Calu3 (cell line): ENCODE results near the gene WDR93. TPM values are rescaled to one million over a fixed set of nuclear protein-coding genes. Genes with fewer than 3 reads are reported as not detected.

Source experiments
- BruUV-seq: library from RNA; stranded (reverse); fragments of 400-500 nt; replicated peaks from 2 replicates; lab custom pipeline; 2021; lab: Mats Ljungman, UMichigan
- CTCF ChIA-PET: fragments of 300-600 bp; sonication (Branson Sonifier 250); formaldehyde crosslinking; loops from one replicate; lab custom pipeline; 2022; ENCODE audit warnings: antibody characterized with exemption; lab: Charles Lee
- DNase-seq: peaks from one replicate; pipeline ENCODE4 v3.0.0; 2022
- H3K27ac Mint-ChIP-seq: one replicate; pipeline ENCODE4 v1.8.0; 2022; ENCODE audit warnings: mixed read lengths; ENCODE audit not compliant: unreplicated experiment
- H3K27me3 Mint-ChIP-seq: one replicate; pipeline ENCODE4 v1.8.0; 2022; ENCODE audit warnings: mixed read lengths; ENCODE audit not compliant: unreplicated experiment
- H3K36me3 Mint-ChIP-seq: one replicate; pipeline ENCODE4 v1.8.0; 2022; ENCODE audit warnings: mild to moderate bottlenecking, moderate library complexity, mixed read lengths; ENCODE audit not compliant: insufficient read depth, unreplicated experiment
- H3K4me1 Mint-ChIP-seq: one replicate; pipeline ENCODE4 v1.8.0; 2022; ENCODE audit warnings: mild to moderate bottlenecking, low read depth, mixed read lengths; ENCODE audit not compliant: unreplicated experiment
- H3K4me3 Mint-ChIP-seq: one replicate; pipeline ENCODE4 v1.8.0; 2022; ENCODE audit warnings: mild to moderate bottlenecking, low read depth, moderate library complexity, mixed read lengths; ENCODE audit not compliant: unreplicated experiment
- H3K9me3 Mint-ChIP-seq: one replicate; pipeline ENCODE4 v1.8.0; 2022; ENCODE audit warnings: low read depth, mixed read lengths; ENCODE audit not compliant: unreplicated experiment
- CTCF ChIP-seq: fragments of 200-600 bp; IDR thresholded peaks from one replicate; pipeline ENCODE4 v1.8.0; 2022; ENCODE audit warnings: antibody characterized with exemption; ENCODE audit not compliant: unreplicated experiment
- intact Hi-C: fragments of 100-400 bp; cut with micrococcal nuclease; formaldehyde crosslinking; loops from one replicate; pipeline ENCODE4 v1.10.0; 2022; ENCODE audit not compliant: unreplicated experiment
- total RNA-seq: library from RNA; stranded (reverse); gene quantifications from 2 replicates; pipeline ENCODE4 v1.2.3, GENCODE V29; 2022

Gene WDR93
- total RNA-seq, 1 experiment from 2014 or later = not detected

- peaks cover 24% of the 10 kb centered on the region for H3K27me3 Mint-ChIP-seq
- no peak overlapping the region for H3K27ac Mint-ChIP-seq
- CTCF ChIA-PET = no interaction called here
- no peak for TF ChIP-seq CTCF
- H3K4me3 Mint-ChIP-seq = no peak overlapping the region
- BruUV-seq = no TSS peak
- no peak for DNase-seq
- no peaks in the 10 kb centered on the region for H3K4me1 Mint-ChIP-seq
- H3K9me3 Mint-ChIP-seq = no peaks in the 10 kb centered on the region
- peaks cover 18% of the 10 kb centered on the region for H3K36me3 Mint-ChIP-seq
- intact Hi-C loops = loop anchor here (10.0 kb wide), 1 partner anchor 1798 kb away; no protein-coding TSS in a partner anchor
Observed at GRCh38 chr15:89693091-89693490, 2.5 kb downstream of the WDR93 start.

- peaks cover 18% of the 10 kb centered on the region for H3K36me3 Mint-ChIP-seq
- intact Hi-C loops = loop anchor here (10.0 kb wide), 1 partner anchor 1799 kb away; no protein-coding TSS in a partner anchor
- H3K27me3 Mint-ChIP-seq = peaks cover 24% of the 10 kb centered on the region
- CTCF ChIA-PET = no interaction called here
- H3K4me3 Mint-ChIP-seq = no peak overlapping the region
- H3K4me1 Mint-ChIP-seq = no peaks in the 10 kb centered on the region
- no TSS peak for BruUV-seq
- no peaks in the 10 kb centered on the region for H3K9me3 Mint-ChIP-seq
- no peak for TF ChIP-seq CTCF
- H3K27ac Mint-ChIP-seq = no peak overlapping the region
- no peak for DNase-seq
Observed at GRCh38 chr15:89693696-89694095, 3.1 kb downstream of the WDR93 start.

GRCh38 chr15:89695198-89695597 lies 4.6 kb downstream of the WDR93 start:
- Mint-ChIP-seq H3K9me3 (no peaks in the 10 kb centered on the region), H3K4me3 (no peak overlapping the region), H3K36me3 (peaks cover 9% of the 10 kb centered on the region), H3K4me1 (no peaks in the 10 kb centered on the region), H3K27me3 (peaks cover 24% of the 10 kb centered on the region), H3K27ac (no peak overlapping the region)
- no peak for DNase-seq
- BruUV-seq = no TSS peak
- CTCF ChIA-PET = no interaction called here
- no peak for TF ChIP-seq CTCF
- intact Hi-C loops = loop anchor here (10.0 kb wide), 1 partner anchor 1800 kb away; no protein-coding TSS in a partner anchor

- H3K27ac Mint-ChIP-seq = no peak overlapping the region
- H3K4me1 Mint-ChIP-seq = no peaks in the 10 kb centered on the region
- H3K36me3 Mint-ChIP-seq = no peaks in the 10 kb centered on the region
- TF ChIP-seq CTCF = no peak
- no peak for DNase-seq
- intact Hi-C loops = no loop called here
- CTCF ChIA-PET = no interaction called here
- BruUV-seq = no TSS peak
- H3K4me3 Mint-ChIP-seq = no peak overlapping the region
- peaks cover 52% of the 10 kb centered on the region for H3K27me3 Mint-ChIP-seq
- H3K9me3 Mint-ChIP-seq = no peaks in the 10 kb centered on the region
Observed at GRCh38 chr15:89704411-89704810, 13.8 kb downstream of the WDR93 start.
